PC-9 (cell line): Measurements from ENCODE around the gene LAMA2. TPM values are rescaled to one million over a fixed set of nuclear protein-coding genes. Genes with fewer than 3 reads are reported as not detected.

Experiments used
- BruUV-seq: library from RNA; stranded (reverse); fragments of 400-500 nt; replicated peaks from 2 replicates; lab custom pipeline; 2021; lab: Mats Ljungman, UMichigan
- CTCF ChIA-PET: fragments of 300-600 bp; sonication (Branson Sonifier 250); formaldehyde crosslinking; loops from one replicate; lab custom pipeline; 2022; ENCODE audit warnings: antibody characterized with exemption; lab: Charles Lee
- POLR2A ChIA-PET: fragments of 300-600 bp; sonication (Branson Sonifier 250); formaldehyde crosslinking; loops from one replicate; lab custom pipeline; 2022; ENCODE audit warnings: antibody characterized with exemption; ENCODE audit not compliant: unreplicated experiment; lab: Charles Lee
- DNase-seq, 2 experiments: peaks; one replicate each; pipeline versions ENCODE4 v3.0.0 to v3.0.0-alpha.2; 2015 to 2022; ENCODE audit warnings: mixed read lengths in 1 of 2
- H2AFZ ChIP-seq: fragments of 200-600 bp; sonication (generic); 2 replicates; pipeline ENCODE4 v1.8.1; 2017; ENCODE audit warnings: antibody characterized with exemption
- H3F3A ChIP-seq: fragments of 200-600 bp; sonication (generic); 2 replicates; pipeline ENCODE4 v1.8.1; 2017; ENCODE audit warnings: antibody characterized with exemption, mild to moderate bottlenecking, low read depth; ENCODE audit not compliant: insufficient read depth
- H3K27ac ChIP-seq: fragments of 200-600 bp; sonication (generic); 2 replicates; pipeline ENCODE4 v1.6.1; 2016; ENCODE audit warnings: mixed run types
- H3K27me3 ChIP-seq: fragments of 200-600 bp; sonication (generic); 2 replicates; pipeline ENCODE4 v1.6.1; 2016; ENCODE audit warnings: low read depth, mixed run types; ENCODE audit not compliant: insufficient read depth
- H3K36me3 ChIP-seq: fragments of 200-600 bp; sonication (generic); 2 replicates; pipeline ENCODE4 v1.6.1; 2016; ENCODE audit warnings: low read depth, mixed run types
- H3K4me1 ChIP-seq: fragments of 200-600 bp; sonication (generic); replicated peaks from 2 replicates; pipeline ENCODE4 v1.6.1; 2016; ENCODE audit warnings: mixed run types; ENCODE audit not compliant: insufficient read depth
- H3K4me2 ChIP-seq: fragments of 200-600 bp; sonication (generic); 2 replicates; pipeline ENCODE4 v1.6.1; 2017; ENCODE audit warnings: mixed run types
- H3K4me3 ChIP-seq: fragments of 200-600 bp; sonication (generic); 2 replicates; pipeline ENCODE4 v1.6.1; 2016; ENCODE audit warnings: mixed run types
- H3K79me2 ChIP-seq: fragments of 200-600 bp; sonication (generic); 2 replicates; pipeline ENCODE4 v1.6.1; 2017; ENCODE audit warnings: low read depth, mixed run types
- H3K9me2 ChIP-seq: fragments of 200-600 bp; sonication (generic); 2 replicates; pipeline ENCODE4 v1.8.1; 2017; ENCODE audit warnings: mild to moderate bottlenecking; ENCODE audit not compliant: insufficient read depth
- H3K9me3 ChIP-seq: fragments of 200-600 bp; sonication (generic); 2 replicates; pipeline ENCODE4 v1.8.1; 2016; ENCODE audit warnings: low read depth; ENCODE audit not compliant: insufficient read depth
- H4K20me1 ChIP-seq: fragments of 200-600 bp; sonication (generic); 2 replicates; pipeline ENCODE4 v1.8.1; 2017; ENCODE audit not compliant: insufficient read depth
- CTCF ChIP-seq: fragments of 200-600 bp; sonication (generic); conservative IDR thresholded peaks from 2 replicates; pipeline ENCODE4 v1.6.1; 2017; ENCODE audit warnings: mixed run types, antibody characterized with exemption, mild to moderate bottlenecking, moderate library complexity
- EZH2 ChIP-seq: fragments of 200-600 bp; sonication (generic); IDR thresholded peaks from 2 replicates; pipeline ENCODE4 v1.8.0; 2017; ENCODE audit warnings: antibody characterized with exemption, low read depth
- intact Hi-C: fragments of 100-400 bp; cut with micrococcal nuclease; formaldehyde crosslinking; loops from one replicate; pipeline ENCODE4 v1.10.0; 2022; ENCODE audit not compliant: unreplicated experiment
- total RNA-seq: library from RNA; stranded (reverse); gene quantifications from 2 replicates; pipeline ENCODE4 v1.2.3, GENCODE V29; 2021

Gene LAMA2
- total RNA-seq, 1 experiment from 2014 or later: 2.8 TPM

- H3K27ac ChIP-seq: no peak overlapping the region
- H3F3A ChIP-seq: no peaks in the 10 kb centered on the region
- H3K9me2 ChIP-seq: 0 out of 2 replicates have a peak, but pooled peaks cover 5% of the 10 kb centered on the region
- H3K27me3 ChIP-seq: no peaks in the 10 kb centered on the region
- no peak overlapping the region for H2AFZ ChIP-seq
- no peak for DNase-seq
- H3K4me2 ChIP-seq: no peak overlapping the region
- H3K4me1 ChIP-seq: no peaks in the 10 kb centered on the region
- CTCF ChIA-PET: no interaction called here
- no peaks in the 10 kb centered on the region for H3K36me3 ChIP-seq
- TF ChIP-seq EZH2: no peak
- no peak for TF ChIP-seq CTCF
- H4K20me1 ChIP-seq: no peaks in the 10 kb centered on the region
- intact Hi-C loops: no loop called here
- H3K4me3 ChIP-seq: no peak overlapping the region
- POLR2A ChIA-PET: no interaction called here
- no TSS peak for BruUV-seq
- H3K9me3 ChIP-seq: no peaks in the 10 kb centered on the region
- H3K79me2 ChIP-seq: no peaks in the 10 kb centered on the region
Measured at GRCh38 chr6:129360682-129360955, 477.7 kb downstream of the LAMA2 start.

- DNase-seq: no peak
- Histone ChIP-seq H4K20me1 (no peaks in the 10 kb centered on the region), H3K9me2 (no peaks in the 10 kb centered on the region), H3K4me3 (no peak overlapping the region), H3K9me3 (no peaks in the 10 kb centered on the region), H3K27me3 (no peaks in the 10 kb centered on the region), H3K27ac (no peak overlapping the region), H2AFZ (no peak overlapping the region), H3K4me2 (no peak overlapping the region), H3K4me1 (no peaks in the 10 kb centered on the region), H3K79me2 (no peaks in the 10 kb centered on the region), H3F3A (no peaks in the 10 kb centered on the region), H3K36me3 (no peaks in the 10 kb centered on the region)
- no TSS peak for BruUV-seq
- intact Hi-C loops: no loop called here
- POLR2A ChIA-PET: no interaction called here
- TF ChIP-seq EZH2 (no peak), CTCF (no peak)
- CTCF ChIA-PET: no interaction called here
Measured at GRCh38 chr6:129364037-129364436, 481.1 kb downstream of the LAMA2 start.

- H4K20me1 ChIP-seq: no peaks in the 10 kb centered on the region
- intact Hi-C loops: no loop called here
- ChIA-PET CTCF (no interaction called here), POLR2A (no interaction called here)
- no peaks in the 10 kb centered on the region for H3K27me3 ChIP-seq
- no peak overlapping the region for H2AFZ ChIP-seq
- no peaks in the 10 kb centered on the region for H3K36me3 ChIP-seq
- H3K4me1 ChIP-seq: peaks cover under 1% of the 10 kb centered on the region; the same call in 1 of the 2 replicates
- no peak overlapping the region for H3K4me3 ChIP-seq
- H3K9me2 ChIP-seq: no peaks in the 10 kb centered on the region
- H3K79me2 ChIP-seq: no peaks in the 10 kb centered on the region
- no TSS peak for BruUV-seq
- H3K4me2 ChIP-seq: no peak overlapping the region
- H3K9me3 ChIP-seq: no peaks in the 10 kb centered on the region
- H3K27ac ChIP-seq: no peak overlapping the region
- DNase-seq: no peak
- TF ChIP-seq CTCF: no peak
- H3F3A ChIP-seq: no peaks in the 10 kb centered on the region
Measured at GRCh38 chr6:129364767-129365166, 481.8 kb downstream of the LAMA2 start.
